CD8-positive, alpha-beta memory T cell (primary cell): ENCODE results near the gene TJP2. TPM values are rescaled to one million over a fixed set of nuclear protein-coding genes. Genes with fewer than 3 reads are reported as not detected.

Experiments
- CTCF ChIA-PET: fragments of 350-600 bp; sonication (Branson Sonifier 250); formaldehyde crosslinking; loops from one replicate; lab custom pipeline; 2021; ENCODE audit warnings: antibody characterized with exemption; lab: Charles Lee
- POLR2A ChIA-PET: fragments of 350-600 bp; sonication (Branson Sonifier 250); formaldehyde crosslinking; loops from one replicate; lab custom pipeline; 2021; ENCODE audit warnings: antibody characterized with exemption; lab: Charles Lee
- DNase-seq, 5 donors: peaks; one replicate each; pipeline versions ENCODE4 v3.0.0 to v3.0.0-alpha.2; 2020 to 2022; ENCODE audit warnings: mixed read lengths in 1 of 5
- H3K27ac ChIP-seq: one replicate; pipeline ENCODE4 v1.7.0; 2013; ENCODE audit warnings: low read depth, mild to moderate bottlenecking, low read length, moderate library complexity
- H3K27me3 ChIP-seq: 2 replicates; pipeline ENCODE4 v1.7.0; 2013; ENCODE audit warnings: low read length, mild to moderate bottlenecking; ENCODE audit not compliant: insufficient read depth, poor library complexity, severe bottlenecking
- H3K36me3 ChIP-seq: 2 replicates; pipeline ENCODE4 v1.7.0; 2013; ENCODE audit warnings: mild to moderate bottlenecking, low read length, moderate library complexity; ENCODE audit not compliant: insufficient read depth
- H3K4me1 ChIP-seq: 2 replicates; pipeline ENCODE4 v1.7.0; 2013; ENCODE audit warnings: mild to moderate bottlenecking, low read length, moderate library complexity; ENCODE audit not compliant: insufficient read depth
- H3K4me3 ChIP-seq: 2 replicates; pipeline ENCODE4 v1.7.0; 2013; ENCODE audit warnings: mild to moderate bottlenecking, low read length
- H3K9me3 ChIP-seq: 2 replicates; pipeline ENCODE4 v1.7.0; 2013; ENCODE audit warnings: mild to moderate bottlenecking, low read length
- H3K27ac Mint-ChIP-seq, 8 donors: one replicate each; pipeline ENCODE4 v1.8.0; 2020 to 2021; ENCODE audit warnings: mixed read lengths in 8 of 8, mild to moderate bottlenecking in 6 of 8, inconsistent platforms in 3 of 8, moderate library complexity in 3 of 8
- H3K27me3 Mint-ChIP-seq, 2 donors: one replicate each; pipeline ENCODE4 v1.8.0; 2020 to 2021; ENCODE audit warnings: mixed read lengths in 2 of 2, mild to moderate bottlenecking in 1 of 2, moderate library complexity in 1 of 2
- H3K36me3 Mint-ChIP-seq, 3 donors: one replicate each; pipeline ENCODE4 v1.8.0; 2020 to 2021; ENCODE audit warnings: mixed read lengths in 3 of 3, inconsistent platforms in 1 of 3, mild to moderate bottlenecking in 1 of 3
- H3K4me1 Mint-ChIP-seq, 3 donors: one replicate each; pipeline ENCODE4 v1.8.0; 2020 to 2021; ENCODE audit warnings: mixed read lengths in 3 of 3, inconsistent platforms in 1 of 3, mild to moderate bottlenecking in 1 of 3
- H3K4me3 Mint-ChIP-seq, 7 donors: one replicate each; pipeline ENCODE4 v1.8.0; 2020 to 2021; ENCODE audit warnings: mixed read lengths in 7 of 7, mild to moderate bottlenecking in 6 of 7, moderate library complexity in 4 of 7, inconsistent platforms in 2 of 7
- H3K9me3 Mint-ChIP-seq, 5 donors: one replicate each; pipeline ENCODE4 v1.8.0; 2020 to 2022; ENCODE audit warnings: mixed read lengths in 5 of 5, mild to moderate bottlenecking in 3 of 5, moderate library complexity in 2 of 5, inconsistent platforms in 1 of 5
- polyA plus RNA-seq: library from polyadenylated mRNA; unstranded; fragments of 300-500 nt; fragmentation: Illumina TruSeq; gene quantifications from one replicate; pipeline ENCODE4 v1.2.3, GENCODE V29; 2021
- total RNA-seq, 2 experiments: library from RNA; stranded (reverse); gene quantifications; one replicate each; pipeline ENCODE4 v1.2.3, GENCODE V29; 2021

Gene TJP2
- total and polyA plus RNA-seq, 3 experiments from 2014 or later: 2.1 to 20.8 (median 19.7) TPM

DNA sequence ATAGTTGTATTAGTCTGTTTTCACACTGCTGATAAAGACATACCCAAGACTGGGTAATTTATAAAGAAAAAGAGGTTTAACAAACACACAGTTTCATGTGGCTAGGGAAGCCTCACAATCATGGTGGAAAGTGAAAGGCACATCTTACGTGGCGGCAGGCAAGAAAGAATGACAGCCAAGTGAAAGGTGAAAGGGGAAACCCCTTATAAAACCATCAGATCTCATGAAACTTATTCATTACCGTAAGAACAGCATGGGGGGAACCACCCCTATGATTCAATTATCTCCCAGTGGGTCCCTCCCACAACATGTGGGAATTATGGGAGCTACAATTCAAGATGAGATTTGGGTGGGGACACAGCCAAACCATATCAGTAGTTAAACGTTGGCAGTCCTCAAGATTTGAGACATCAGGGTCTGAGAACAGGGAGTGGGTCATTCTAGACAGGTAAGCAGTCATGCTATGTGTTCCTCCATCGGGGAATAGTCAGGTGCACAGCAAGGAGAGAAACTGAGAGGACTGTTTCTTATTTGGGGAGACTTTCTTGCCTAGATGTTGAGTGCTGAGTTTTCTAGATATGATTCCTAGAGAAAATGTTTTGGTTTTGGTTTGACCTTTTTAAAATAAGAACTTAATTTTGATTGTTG lies 105.1 kb downstream of the TJP2 start:
- H3K27ac Mint-ChIP-seq: no peak overlapping the region
- peaks cover 6 to 21% (median 10%) of the 10 kb centered on the region in 5 donors for H3K9me3 Mint-ChIP-seq
- Histone ChIP-seq H3K9me3 (no peaks in the 10 kb centered on the region), H3K27ac (no peak overlapping the region), H3K36me3 (no peaks in the 10 kb centered on the region), H3K4me3 (no peak overlapping the region), H3K27me3 (no peaks in the 10 kb centered on the region), H3K4me1 (no peaks in the 10 kb centered on the region)
- H3K4me3 Mint-ChIP-seq: no peak overlapping the region
- H3K36me3 Mint-ChIP-seq: peaks cover 0 to 4% (median 0%) of the 10 kb centered on the region in 3 donors
- H3K4me1 Mint-ChIP-seq: no peaks in the 10 kb centered on the region
- POLR2A ChIA-PET: no interaction called here
- CTCF ChIA-PET: no interaction called here
- no peak for DNase-seq
- peaks cover 17 to 19% of the 10 kb centered on the region in 2 donors for H3K27me3 Mint-ChIP-seq

DNA sequence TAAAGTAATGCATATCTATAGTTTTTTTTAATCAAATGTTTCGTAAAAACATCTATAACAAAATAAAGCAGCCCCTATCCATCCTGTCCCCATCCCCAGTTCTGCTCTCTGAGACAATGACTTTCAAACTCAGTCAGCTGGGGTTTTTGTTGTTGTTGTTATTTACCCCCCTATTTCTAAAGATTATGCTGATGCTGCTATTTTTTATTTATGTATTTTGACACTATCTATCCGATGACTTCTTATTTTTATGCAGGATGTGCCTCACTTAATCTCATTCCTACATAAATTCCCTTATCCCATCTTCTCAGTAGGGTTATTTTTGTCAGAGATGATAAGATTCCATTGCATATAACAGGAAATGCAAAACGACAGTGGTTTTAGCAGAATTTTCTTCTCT lies 105.7 kb downstream of the TJP2 start:
- H3K27me3 Mint-ChIP-seq: peaks cover 14 to 23% of the 10 kb centered on the region in 2 donors
- H3K4me3 Mint-ChIP-seq: no peak overlapping the region
- H3K4me1 ChIP-seq: no peaks in the 10 kb centered on the region
- H3K9me3 ChIP-seq: no peaks in the 10 kb centered on the region
- H3K27ac Mint-ChIP-seq: no peak overlapping the region
- DNase-seq: no peak
- H3K36me3 Mint-ChIP-seq: peaks cover 0 to 4% (median 0%) of the 10 kb centered on the region in 3 donors
- H3K27me3 ChIP-seq: no peaks in the 10 kb centered on the region
- no peaks in the 10 kb centered on the region for H3K36me3 ChIP-seq
- no peak overlapping the region for H3K27ac ChIP-seq
- ChIA-PET POLR2A (no interaction called here), CTCF (no interaction called here)
- H3K4me1 Mint-ChIP-seq: no peaks in the 10 kb centered on the region
- peaks cover 9 to 18% (median 10%) of the 10 kb centered on the region in 5 donors for H3K9me3 Mint-ChIP-seq
- no peak overlapping the region for H3K4me3 ChIP-seq

DNA sequence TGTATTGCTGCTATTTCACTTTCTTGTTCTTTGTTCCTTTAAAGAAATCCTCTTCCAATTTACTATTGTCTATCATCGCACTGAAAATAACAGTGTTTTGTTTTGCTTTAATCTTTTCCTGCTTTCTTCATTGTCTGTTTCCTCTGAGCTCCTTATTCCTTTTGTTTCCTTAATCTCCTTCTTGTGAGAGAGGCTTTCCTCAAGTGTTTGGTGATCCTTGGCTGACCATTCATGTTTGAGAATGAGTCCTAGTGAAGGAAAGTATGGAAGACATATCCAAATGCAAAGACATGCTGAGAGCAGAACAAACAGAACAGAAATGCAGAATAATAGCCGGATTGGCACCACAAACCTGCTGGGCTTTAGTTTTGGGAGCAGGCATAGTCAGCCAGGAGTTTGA lies 108.9 kb downstream of the TJP2 start:
- no peaks in the 10 kb centered on the region for H3K36me3 ChIP-seq
- no peaks in the 10 kb centered on the region for H3K4me1 ChIP-seq
- CTCF ChIA-PET: no interaction called here
- H3K4me3 Mint-ChIP-seq: no peak overlapping the region
- no peaks in the 10 kb centered on the region for H3K36me3 Mint-ChIP-seq
- no peaks in the 10 kb centered on the region for H3K4me1 Mint-ChIP-seq
- no peak overlapping the region for H3K4me3 ChIP-seq
- no peak for DNase-seq
- H3K27ac ChIP-seq: no peak overlapping the region
- peaks cover 6 to 13% (median 8%) of the 10 kb centered on the region in 5 donors for H3K9me3 Mint-ChIP-seq
- peaks cover 10 to 37% of the 10 kb centered on the region in 2 donors for H3K27me3 Mint-ChIP-seq
- no peak overlapping the region for H3K27ac Mint-ChIP-seq
- POLR2A ChIA-PET: no interaction called here
- no peaks in the 10 kb centered on the region for H3K27me3 ChIP-seq
- H3K9me3 ChIP-seq: no peaks in the 10 kb centered on the region

DNA sequence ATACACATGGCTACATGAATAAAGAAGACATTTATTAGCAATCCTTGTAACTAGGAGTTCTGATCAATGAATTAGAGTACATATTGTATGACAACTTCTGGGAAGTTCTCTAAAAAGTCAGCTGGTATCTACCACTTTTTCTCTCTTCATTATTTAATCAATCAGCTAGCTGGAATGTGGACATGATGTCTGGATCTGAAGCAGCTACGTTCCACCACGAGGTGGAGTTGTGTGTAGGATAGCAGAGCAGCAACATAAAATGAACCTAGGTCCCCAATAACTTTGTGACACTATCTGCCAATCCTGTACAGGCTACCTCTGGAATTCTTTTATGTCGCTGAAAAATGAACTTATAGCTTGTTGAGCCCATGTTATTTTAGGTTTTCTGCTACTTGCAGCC lies 118.0 kb downstream of the TJP2 start:
- CTCF ChIA-PET: no interaction called here
- H3K9me3 Mint-ChIP-seq: peaks cover 0 to 5% (median 0%) of the 10 kb centered on the region in 5 donors

DNA sequence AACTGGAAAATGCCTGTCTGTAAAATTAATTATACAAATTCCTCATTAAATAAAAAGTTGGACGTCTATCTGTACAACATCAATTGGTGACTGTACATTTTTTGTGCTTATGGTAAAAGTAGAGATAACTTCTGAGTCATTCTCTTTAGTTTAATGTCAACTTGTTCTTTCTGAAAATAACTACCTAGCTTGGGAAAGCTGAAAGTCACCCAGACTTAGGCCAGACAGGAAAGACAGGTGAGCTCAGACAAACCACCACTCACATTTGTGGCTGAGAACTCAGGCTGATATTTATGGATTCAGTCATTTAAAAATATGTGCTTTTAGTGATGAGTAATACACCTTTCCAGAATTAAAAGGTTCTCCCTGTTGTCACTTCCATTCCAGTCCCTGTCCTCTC lies 119.1 kb downstream of the TJP2 start:
- H3K27me3 Mint-ChIP-seq: peaks cover 4 to 10% of the 10 kb centered on the region in 2 donors
- no peaks in the 10 kb centered on the region for H3K4me1 Mint-ChIP-seq
- ChIA-PET CTCF (no interaction called here), POLR2A (no interaction called here)
- H3K36me3 Mint-ChIP-seq: no peaks in the 10 kb centered on the region
- DNase-seq: no peak
- H3K9me3 ChIP-seq: no peaks in the 10 kb centered on the region
- no peak overlapping the region for H3K4me3 ChIP-seq
- no peaks in the 10 kb centered on the region for H3K36me3 ChIP-seq
- H3K9me3 Mint-ChIP-seq: peaks cover 0 to 5% (median 0%) of the 10 kb centered on the region in 5 donors
- no peak overlapping the region for H3K4me3 Mint-ChIP-seq
- H3K27ac Mint-ChIP-seq: no peak overlapping the region
- no peaks in the 10 kb centered on the region for H3K4me1 ChIP-seq
- no peaks in the 10 kb centered on the region for H3K27me3 ChIP-seq
- H3K27ac ChIP-seq: no peak overlapping the region

More for the DNA sequence above, 118.0 kb downstream of the TJP2 start:
- no peaks in the 10 kb centered on the region for H3K36me3 ChIP-seq
- H3K27ac ChIP-seq: no peak overlapping the region
- H3K4me1 ChIP-seq: no peaks in the 10 kb centered on the region
- H3K4me3 ChIP-seq: no peak overlapping the region
- H3K27me3 Mint-ChIP-seq: peaks cover 4 to 13% of the 10 kb centered on the region in 2 donors
- DNase-seq: no peak
- H3K4me1 Mint-ChIP-seq: no peaks in the 10 kb centered on the region
- H3K9me3 ChIP-seq: no peaks in the 10 kb centered on the region
- H3K27ac Mint-ChIP-seq: no peak overlapping the region
- no peak overlapping the region for H3K4me3 Mint-ChIP-seq
- H3K27me3 ChIP-seq: no peaks in the 10 kb centered on the region
- H3K36me3 Mint-ChIP-seq: no peaks in the 10 kb centered on the region
- POLR2A ChIA-PET: no interaction called here

DNA sequence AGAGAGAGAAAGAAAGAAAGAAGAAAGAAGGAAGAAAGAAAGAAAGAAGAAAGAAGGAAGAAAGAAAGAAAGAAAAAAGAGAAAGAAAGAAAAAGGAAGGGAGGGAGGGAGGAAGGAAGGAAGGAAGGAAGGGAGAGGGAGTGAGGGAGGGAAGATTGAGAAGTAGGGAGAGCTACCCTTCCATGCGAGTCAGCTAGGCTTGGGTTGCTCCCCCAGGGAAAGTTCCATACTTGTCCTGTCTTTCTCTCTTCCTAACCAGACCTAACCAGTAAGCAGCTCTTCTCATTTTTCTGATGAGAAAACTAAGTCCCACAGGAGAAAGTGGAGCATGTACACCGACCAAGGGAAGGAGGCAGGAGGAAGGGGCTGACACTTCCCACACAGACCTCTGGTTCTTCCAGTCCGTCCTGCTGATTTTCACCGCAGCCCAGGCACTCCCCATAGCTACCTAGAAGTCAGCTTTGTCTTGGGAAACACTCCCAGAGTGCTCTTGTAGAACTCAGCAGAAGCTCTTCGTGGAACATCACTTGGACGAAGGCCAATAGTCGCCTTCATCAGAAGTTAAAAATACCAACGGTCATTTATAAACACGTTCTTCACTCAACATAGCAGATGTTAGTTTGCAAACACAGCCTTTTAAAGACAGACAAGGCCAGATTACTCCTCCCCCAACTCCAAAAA lies 121.9 kb downstream of the TJP2 start:
- H3K4me3 Mint-ChIP-seq: no peak overlapping the region
- CTCF ChIA-PET: no interaction called here

DNA sequence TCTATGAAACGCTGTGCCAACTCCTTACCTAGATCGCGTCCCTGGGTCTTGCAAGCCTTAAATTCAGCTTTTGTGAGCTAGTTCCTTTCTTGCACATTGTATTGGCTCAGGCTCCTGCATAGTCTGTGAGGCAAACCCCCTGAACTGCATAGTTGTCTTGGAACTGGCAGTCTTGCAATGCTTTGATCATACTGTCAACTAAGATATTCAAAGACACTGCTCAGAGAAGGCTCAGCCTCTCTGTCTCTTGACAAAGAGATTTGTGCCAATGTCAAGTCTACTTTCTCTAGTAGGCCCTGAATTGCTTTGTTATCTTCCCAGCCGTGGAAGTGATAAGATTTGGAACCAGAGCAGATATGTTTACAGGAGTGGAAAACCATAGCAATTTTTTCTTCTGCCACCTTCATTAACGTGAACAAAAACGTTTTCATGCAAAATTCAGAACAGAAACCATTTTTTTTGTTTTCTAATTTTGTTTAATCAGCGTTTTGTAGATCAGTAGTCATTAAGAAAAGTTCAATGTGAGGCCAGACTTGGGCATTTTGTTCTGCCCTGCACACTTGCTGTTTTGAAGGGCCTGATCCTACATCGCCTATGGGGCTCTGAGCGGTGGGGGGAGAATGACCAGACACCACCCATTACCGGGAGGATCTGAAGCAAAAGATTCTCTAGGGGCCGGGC lies 123.4 kb downstream of the TJP2 start:
- H3K27ac Mint-ChIP-seq: no peak overlapping the region
- H3K4me1 Mint-ChIP-seq: no peaks in the 10 kb centered on the region
- Histone ChIP-seq H3K27me3 (no peaks in the 10 kb centered on the region), H3K4me3 (no peak overlapping the region), H3K9me3 (no peaks in the 10 kb centered on the region), H3K36me3 (no peaks in the 10 kb centered on the region), H3K4me1 (no peaks in the 10 kb centered on the region), H3K27ac (no peak overlapping the region)
- DNase-seq: no peak
- H3K27me3 Mint-ChIP-seq: peaks cover 2 to 6% of the 10 kb centered on the region in 2 donors
- no peak overlapping the region for H3K4me3 Mint-ChIP-seq
- CTCF ChIA-PET: no interaction called here
- POLR2A ChIA-PET: no interaction called here
- no peaks in the 10 kb centered on the region for H3K9me3 Mint-ChIP-seq
- no peaks in the 10 kb centered on the region for H3K36me3 Mint-ChIP-seq

More for the DNA sequence above, 121.9 kb downstream of the TJP2 start:
- no peaks in the 10 kb centered on the region for H3K36me3 Mint-ChIP-seq
- H3K27me3 Mint-ChIP-seq: peaks cover 2 to 6% of the 10 kb centered on the region in 2 donors
- no peaks in the 10 kb centered on the region for H3K9me3 ChIP-seq
- no peaks in the 10 kb centered on the region for H3K4me1 Mint-ChIP-seq
- no peaks in the 10 kb centered on the region for H3K4me1 ChIP-seq
- no peak for DNase-seq
- no peaks in the 10 kb centered on the region for H3K27me3 ChIP-seq
- POLR2A ChIA-PET: no interaction called here
- H3K36me3 ChIP-seq: no peaks in the 10 kb centered on the region
- no peak overlapping the region for H3K27ac Mint-ChIP-seq
- H3K27ac ChIP-seq: no peak overlapping the region
- no peaks in the 10 kb centered on the region for H3K9me3 Mint-ChIP-seq
- H3K4me3 ChIP-seq: no peak overlapping the region

DNA sequence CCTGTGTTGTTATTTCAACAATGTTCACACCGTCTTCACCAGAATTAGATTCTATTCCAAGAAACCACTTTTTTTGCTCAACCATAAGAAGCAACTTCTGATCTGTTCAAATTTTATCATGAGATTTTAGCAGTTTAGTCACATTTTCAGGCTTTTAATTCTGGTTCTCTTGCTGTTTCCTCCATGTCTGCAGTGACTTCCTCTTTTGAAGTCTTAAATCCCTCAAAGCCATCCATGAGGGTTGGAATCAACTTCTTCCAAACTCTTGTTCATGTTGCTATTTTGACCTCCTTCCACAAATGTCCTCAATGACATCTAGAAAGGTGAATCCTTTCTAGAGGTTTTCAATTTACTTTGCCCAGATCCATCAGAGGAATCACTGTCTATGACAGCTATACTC lies 125.2 kb downstream of the TJP2 start:
- H3K9me3 ChIP-seq: no peaks in the 10 kb centered on the region
- no peaks in the 10 kb centered on the region for H3K4me1 Mint-ChIP-seq
- ChIA-PET CTCF (no interaction called here), POLR2A (no interaction called here)
- H3K36me3 Mint-ChIP-seq: no peaks in the 10 kb centered on the region
- H3K27ac ChIP-seq: no peak overlapping the region
- no peak overlapping the region for H3K27ac Mint-ChIP-seq
- H3K36me3 ChIP-seq: no peaks in the 10 kb centered on the region
- H3K27me3 Mint-ChIP-seq: peaks cover 2 to 6% of the 10 kb centered on the region in 2 donors
- no peaks in the 10 kb centered on the region for H3K27me3 ChIP-seq
- no peaks in the 10 kb centered on the region for H3K9me3 Mint-ChIP-seq
- no peaks in the 10 kb centered on the region for H3K4me1 ChIP-seq
- no peak for DNase-seq
- no peak overlapping the region for H3K4me3 ChIP-seq
- no peak overlapping the region for H3K4me3 Mint-ChIP-seq
